Central memory CD4-positive, alpha-beta T cell (primary cell): ENCODE data around the gene ALG8.
"Not testable (repeated sequence)": the region's sequence is repeated elsewhere in the genome, so short reads cannot be mapped to it uniquely, and the experiment has no call there.

Source experiments
- DNase-seq: peaks from one replicate; pipeline ENCODE4 v3.0.0; 2022

ALG8 gene

DNA sequence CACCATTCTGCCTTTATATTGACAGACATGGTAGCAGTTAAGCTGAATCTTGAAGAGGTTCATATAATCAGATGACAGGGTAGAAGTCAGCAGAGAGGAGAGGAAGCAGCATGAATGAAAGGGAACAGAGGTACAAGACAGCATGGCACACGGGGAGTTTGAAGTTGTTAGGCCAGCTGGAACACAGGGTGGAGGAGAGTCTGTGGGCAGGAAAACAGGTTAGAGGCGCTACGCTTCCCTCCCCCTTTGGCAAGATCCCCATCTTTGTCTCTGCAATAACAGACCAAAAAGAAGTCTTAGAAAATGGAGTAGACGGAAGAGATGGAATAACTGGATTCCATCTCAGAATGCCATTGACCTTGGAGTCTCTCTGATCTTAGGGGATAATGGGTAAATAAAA is 39.8 kb downstream of the ALG8 start:
- no peak for DNase-seq

GRCh38 chr11:78097666-78098385 is 41.6 kb downstream of the ALG8 start:
- no peak for DNase-seq

DNA sequence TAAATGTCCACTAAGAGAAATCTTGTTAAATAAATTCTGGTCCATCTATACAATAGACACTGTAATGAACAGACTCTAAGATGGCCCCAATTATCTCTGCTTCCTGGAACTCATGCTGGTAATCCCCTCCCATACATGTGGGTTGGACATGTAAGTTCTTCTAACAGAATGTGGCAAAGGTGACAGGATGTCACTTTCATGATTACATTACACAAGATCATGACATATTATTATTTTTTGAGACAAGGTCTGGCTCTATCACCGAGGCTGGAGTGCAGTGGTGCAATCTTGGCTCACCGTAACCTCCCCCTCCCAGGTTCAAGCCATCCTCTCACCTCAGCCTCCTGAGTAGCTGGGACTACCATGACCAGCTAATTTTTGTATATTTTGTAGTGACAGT is 45.2 kb downstream of the ALG8 start:
- no peak for DNase-seq

GRCh38 chr11:78086521-78087074 is 52.8 kb downstream of the ALG8 start:
- DNase-seq = not testable (repeated sequence)

- DNase-seq = no peak
Observed at GRCh38 chr11:78085972-78086371, 53.5 kb downstream of the ALG8 start.

- DNase-seq = not testable (repeated sequence)
Observed at GRCh38 chr11:78084506-78084905, 54.9 kb downstream of the ALG8 start.

- DNase-seq = no peak
Observed at GRCh38 chr11:78083021-78083420, 56.4 kb downstream of the ALG8 start.

- no peak for DNase-seq
Observed at GRCh38 chr11:78082146-78082545, 57.3 kb downstream of the ALG8 start.

- DNase-seq = no peak
Observed at GRCh38 chr11:78081583-78081982, 57.8 kb downstream of the ALG8 start.

GRCh38 chr11:78080818-78081495 is 58.5 kb downstream of the ALG8 start:
- DNase-seq = no peak

GRCh38 chr11:78080084-78080817 is 59.2 kb downstream of the ALG8 start:
- no peak for DNase-seq

DNA sequence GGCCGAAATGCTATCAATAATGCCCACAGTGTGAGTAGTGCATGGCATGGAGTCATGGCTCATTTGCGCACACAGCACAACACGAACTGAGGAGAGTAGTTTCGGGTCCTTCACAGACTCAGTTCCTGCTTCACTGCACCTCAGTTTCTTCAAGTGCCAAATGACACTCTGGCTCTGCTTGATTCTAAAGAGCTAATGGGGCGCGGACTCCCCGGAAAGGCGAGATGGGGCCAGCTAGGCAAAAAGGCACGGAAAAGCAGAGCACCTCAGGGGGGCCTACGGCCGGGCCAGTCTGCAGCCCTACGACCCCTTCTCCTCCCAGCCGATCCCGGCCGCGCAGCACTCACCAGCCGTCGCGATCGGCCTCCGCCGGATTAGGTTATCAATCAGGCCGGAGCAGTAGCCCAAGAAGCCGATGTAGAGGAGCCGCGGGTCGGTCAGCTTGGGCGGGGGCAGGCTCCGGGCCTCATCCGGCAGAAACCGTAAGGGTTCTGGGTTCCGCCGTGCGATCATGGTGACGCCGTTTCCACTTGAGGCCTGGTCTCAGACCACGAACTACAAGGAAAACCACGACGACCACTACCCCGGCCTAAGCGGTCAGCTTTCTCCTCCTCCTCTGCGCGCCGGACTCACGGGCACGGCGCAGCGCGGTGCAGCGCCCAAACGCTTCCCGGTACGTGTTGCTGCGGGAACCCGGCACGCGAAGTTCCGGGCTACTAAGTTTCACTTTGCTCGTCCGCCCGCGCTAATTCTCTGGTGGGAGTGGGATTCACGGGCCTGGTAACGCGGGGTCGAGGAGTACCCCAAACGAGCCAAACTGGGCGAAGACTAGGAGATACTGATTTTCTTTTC is 60.0 kb downstream of the ALG8 start, which contains the start of gene NDUFC2:
Gene NDUFC2 (minus strand): TSS at position 631 of the 852 bp plus-strand sequence. CDS start 118 bp downstream, at position 513.
- DNase-seq = peak; percentile 50

GRCh38 chr11:78078218-78079167 is 60.9 kb downstream of the ALG8 start:
- DNase-seq = no peak

DNA sequence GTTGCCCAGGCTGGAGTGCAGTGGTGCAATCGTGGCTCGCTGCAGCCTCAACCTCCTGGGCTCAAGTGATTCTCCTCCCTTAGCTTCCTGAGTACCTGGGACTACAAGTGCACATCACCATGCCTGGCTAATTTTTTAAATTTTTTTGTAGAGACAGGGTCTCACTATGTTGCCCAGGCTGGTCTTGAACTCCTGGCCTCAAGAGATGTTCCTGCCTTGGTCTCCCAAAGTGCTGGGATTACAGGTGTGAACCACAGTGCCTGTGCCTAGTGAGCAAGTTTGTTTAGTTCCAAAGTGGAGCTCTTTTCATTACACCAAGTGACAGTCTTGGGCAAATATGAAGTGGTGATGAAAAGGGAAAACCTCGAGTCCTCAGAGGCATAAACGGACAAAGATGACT is 61.8 kb downstream of the ALG8 start:
- DNase-seq = not testable (repeated sequence)

- DNase-seq = no peak
Observed at GRCh38 chr11:78076733-78077403, 62.6 kb downstream of the ALG8 start.

- DNase-seq = no peak
Observed at GRCh38 chr11:78074756-78075155, 64.7 kb downstream of the ALG8 start.

GRCh38 chr11:78072455-78072854 is 67.0 kb downstream of the ALG8 start:
- DNase-seq = no peak

DNA sequence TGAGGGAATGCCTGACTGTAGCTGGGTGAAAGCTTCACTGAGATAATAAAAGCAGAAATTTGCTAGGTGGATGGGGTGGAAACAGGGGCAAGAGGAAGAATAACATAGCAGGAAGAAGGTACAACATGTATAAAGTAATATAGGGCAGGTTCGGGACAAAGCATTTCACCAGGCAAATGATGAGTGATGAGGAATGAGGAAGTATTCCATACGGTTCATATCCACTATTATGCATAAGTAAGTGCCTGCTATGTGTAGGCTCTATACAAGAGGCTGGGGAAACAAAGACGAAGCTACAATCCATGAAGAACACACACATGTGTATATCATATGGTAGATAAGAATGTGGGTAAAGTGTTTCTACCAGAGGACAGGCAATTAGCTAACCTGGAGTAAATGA is 67.7 kb downstream of the ALG8 start:
- DNase-seq = no peak

- DNase-seq = no peak
Observed at GRCh38 chr11:78070621-78071020, 68.8 kb downstream of the ALG8 start.

GRCh38 chr11:78069465-78069864 is 70.0 kb downstream of the ALG8 start:
- DNase-seq = no peak

DNA sequence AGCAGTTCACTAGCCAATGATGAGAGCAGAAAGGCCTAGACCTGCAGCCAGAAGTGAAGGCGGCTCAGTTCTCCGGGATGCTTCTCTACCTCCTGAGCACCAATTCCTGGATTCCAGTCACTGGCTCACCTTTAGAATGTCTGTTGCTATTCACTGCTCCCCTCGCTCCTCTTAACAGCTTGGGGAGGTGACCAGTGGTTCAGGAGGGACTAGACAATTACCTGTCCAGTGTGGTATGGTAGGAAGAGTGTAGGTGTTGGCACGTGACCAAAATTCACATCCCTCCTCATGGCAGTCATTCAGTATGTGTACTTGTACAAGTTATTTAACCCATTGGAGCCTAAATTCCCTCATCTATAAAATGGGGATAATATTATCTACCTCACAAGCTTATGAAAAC is 71.7 kb downstream of the ALG8 start:
- no peak for DNase-seq
